ENCODE measurements around the gene WWOX.
A peak's percentile ranks its signal among the peaks of the same experiment; 100 is the strongest.

Gene WWOX

GRCh38 chr16:78502812-78503350, 403.4 kb downstream of the WWOX start:
- H3K79me2 ChIP-seq (ENCODE audit: insufficient read depth, low read depth): no peaks in the 10 kb centered on the region
- H2AFZ ChIP-seq (ENCODE audit: low read depth): no peak overlapping the region
- H3K27ac ChIP-seq: no peak overlapping the region
- no peaks in the 10 kb centered on the region for H3K4me1 ChIP-seq (ENCODE audit: low read depth, poor library complexity, severe bottlenecking)
- no peak overlapping the region for H3K9ac ChIP-seq
- H3K4me2 ChIP-seq: no peak overlapping the region
- H4K20me1 ChIP-seq (ENCODE audit: insufficient read depth): no peaks in the 10 kb centered on the region
- no peak overlapping the region for H3K4me3 ChIP-seq (IDR thresholded peaks at IDR 0.05; ENCODE audit: insufficient read depth, low read depth, low read length)
- no peaks in the 10 kb centered on the region for H3K36me3 ChIP-seq (ENCODE audit: insufficient read depth)
- TF ChIP-seq CTCF (conservative IDR thresholded peaks at IDR 0.05; ENCODE audit: low read depth, low read length): no peak
- no peaks in the 10 kb centered on the region for H3K27me3 ChIP-seq (ENCODE audit: insufficient read depth, low read depth)

GRCh38 chr16:78503602-78504001, 404.1 kb downstream of the WWOX start:
- Histone ChIP-seq H3K9ac (no peak overlapping the region), H4K20me1 (ENCODE audit: insufficient read depth) (no peaks in the 10 kb centered on the region), H3K36me3 (ENCODE audit: insufficient read depth) (no peaks in the 10 kb centered on the region), H3K79me2 (ENCODE audit: insufficient read depth, low read depth) (no peaks in the 10 kb centered on the region), H3K27ac (no peak overlapping the region), H2AFZ (ENCODE audit: low read depth) (no peak overlapping the region), H3K4me1 (ENCODE audit: low read depth, poor library complexity, severe bottlenecking) (no peaks in the 10 kb centered on the region), H3K4me2 (no peak overlapping the region), H3K27me3 (ENCODE audit: insufficient read depth, low read depth) (no peaks in the 10 kb centered on the region), H3K4me3 (IDR thresholded peaks at IDR 0.05; ENCODE audit: insufficient read depth, low read depth, low read length) (no peak overlapping the region)
- peak; percentile 62 for TF ChIP-seq CTCF (conservative IDR thresholded peaks at IDR 0.05; ENCODE audit: low read depth, low read length)

GRCh38 chr16:78504401-78504851, 405.0 kb downstream of the WWOX start:
- Histone ChIP-seq H3K27me3 (ENCODE audit: insufficient read depth, low read depth) (no peaks in the 10 kb centered on the region), H3K4me2 (no peak overlapping the region), H3K4me3 (IDR thresholded peaks at IDR 0.05; ENCODE audit: insufficient read depth, low read depth, low read length) (no peak overlapping the region), H3K27ac (no peak overlapping the region), H3K36me3 (ENCODE audit: insufficient read depth) (no peaks in the 10 kb centered on the region), H3K9ac (no peak overlapping the region), H2AFZ (ENCODE audit: low read depth) (no peak overlapping the region), H3K4me1 (ENCODE audit: low read depth, poor library complexity, severe bottlenecking) (no peaks in the 10 kb centered on the region), H4K20me1 (ENCODE audit: insufficient read depth) (no peaks in the 10 kb centered on the region), H3K79me2 (ENCODE audit: insufficient read depth, low read depth) (no peaks in the 10 kb centered on the region)
- no peak for TF ChIP-seq CTCF (conservative IDR thresholded peaks at IDR 0.05; ENCODE audit: low read depth, low read length)

GRCh38 chr16:78505036-78505435, 405.6 kb downstream of the WWOX start:
- no peaks in the 10 kb centered on the region for H3K4me1 ChIP-seq (ENCODE audit: low read depth, poor library complexity, severe bottlenecking)
- H3K4me3 ChIP-seq (IDR thresholded peaks at IDR 0.05; ENCODE audit: insufficient read depth, low read depth, low read length): no peak overlapping the region
- TF ChIP-seq CTCF (conservative IDR thresholded peaks at IDR 0.05; ENCODE audit: low read depth, low read length): no peak
- H3K27ac ChIP-seq: no peak overlapping the region
- no peaks in the 10 kb centered on the region for H3K27me3 ChIP-seq (ENCODE audit: insufficient read depth, low read depth)
- no peaks in the 10 kb centered on the region for H3K36me3 ChIP-seq (ENCODE audit: insufficient read depth)
- H4K20me1 ChIP-seq (ENCODE audit: insufficient read depth): no peaks in the 10 kb centered on the region
- H3K4me2 ChIP-seq: no peak overlapping the region
- no peak overlapping the region for H3K9ac ChIP-seq
- no peaks in the 10 kb centered on the region for H3K79me2 ChIP-seq (ENCODE audit: insufficient read depth, low read depth)
- H2AFZ ChIP-seq (ENCODE audit: low read depth): no peak overlapping the region

Measured in KMS-11 (cell line).